Caki2 (cell line): ENCODE results near the gene CDH7. TPM values are rescaled to one million over a fixed set of nuclear protein-coding genes. Genes with fewer than 3 reads are reported as not detected.

Experiments
- DNase-seq: peaks from one replicate; pipeline ENCODE4 v3.0.0-alpha.2; 2015; ENCODE audit warnings: low read depth
- in situ Hi-C: cut with HindIII; loops from 2 replicates; pipeline ENCODE4 v1.10.0; 2016; ENCODE audit warnings: low sequenced_read_pairs, low pct_unique_long_range_greater_than_20kb, mixed read lengths
- total RNA-seq: library from RNA; depleted of rRNA; stranded (reverse); fragments of >200 nt; shearing (Covaris generic); gene quantifications from 2 replicates; pipeline ENCODE4 v1.2.3, GENCODE V29; 2014; ENCODE audit warnings: low replicate concordance; rRNA removed

Gene CDH7, protein sequence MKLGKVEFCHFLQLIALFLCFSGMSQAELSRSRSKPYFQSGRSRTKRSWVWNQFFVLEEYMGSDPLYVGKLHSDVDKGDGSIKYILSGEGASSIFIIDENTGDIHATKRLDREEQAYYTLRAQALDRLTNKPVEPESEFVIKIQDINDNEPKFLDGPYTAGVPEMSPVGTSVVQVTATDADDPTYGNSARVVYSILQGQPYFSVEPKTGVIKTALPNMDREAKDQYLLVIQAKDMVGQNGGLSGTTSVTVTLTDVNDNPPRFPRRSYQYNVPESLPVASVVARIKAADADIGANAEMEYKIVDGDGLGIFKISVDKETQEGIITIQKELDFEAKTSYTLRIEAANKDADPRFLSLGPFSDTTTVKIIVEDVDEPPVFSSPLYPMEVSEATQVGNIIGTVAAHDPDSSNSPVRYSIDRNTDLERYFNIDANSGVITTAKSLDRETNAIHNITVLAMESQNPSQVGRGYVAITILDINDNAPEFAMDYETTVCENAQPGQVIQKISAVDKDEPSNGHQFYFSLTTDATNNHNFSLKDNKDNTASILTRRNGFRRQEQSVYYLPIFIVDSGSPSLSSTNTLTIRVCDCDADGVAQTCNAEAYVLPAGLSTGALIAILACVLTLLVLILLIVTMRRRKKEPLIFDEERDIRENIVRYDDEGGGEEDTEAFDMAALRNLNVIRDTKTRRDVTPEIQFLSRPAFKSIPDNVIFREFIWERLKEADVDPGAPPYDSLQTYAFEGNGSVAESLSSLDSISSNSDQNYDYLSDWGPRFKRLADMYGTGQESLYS
- not detected in 2 replicates for total RNA-seq

DNA sequence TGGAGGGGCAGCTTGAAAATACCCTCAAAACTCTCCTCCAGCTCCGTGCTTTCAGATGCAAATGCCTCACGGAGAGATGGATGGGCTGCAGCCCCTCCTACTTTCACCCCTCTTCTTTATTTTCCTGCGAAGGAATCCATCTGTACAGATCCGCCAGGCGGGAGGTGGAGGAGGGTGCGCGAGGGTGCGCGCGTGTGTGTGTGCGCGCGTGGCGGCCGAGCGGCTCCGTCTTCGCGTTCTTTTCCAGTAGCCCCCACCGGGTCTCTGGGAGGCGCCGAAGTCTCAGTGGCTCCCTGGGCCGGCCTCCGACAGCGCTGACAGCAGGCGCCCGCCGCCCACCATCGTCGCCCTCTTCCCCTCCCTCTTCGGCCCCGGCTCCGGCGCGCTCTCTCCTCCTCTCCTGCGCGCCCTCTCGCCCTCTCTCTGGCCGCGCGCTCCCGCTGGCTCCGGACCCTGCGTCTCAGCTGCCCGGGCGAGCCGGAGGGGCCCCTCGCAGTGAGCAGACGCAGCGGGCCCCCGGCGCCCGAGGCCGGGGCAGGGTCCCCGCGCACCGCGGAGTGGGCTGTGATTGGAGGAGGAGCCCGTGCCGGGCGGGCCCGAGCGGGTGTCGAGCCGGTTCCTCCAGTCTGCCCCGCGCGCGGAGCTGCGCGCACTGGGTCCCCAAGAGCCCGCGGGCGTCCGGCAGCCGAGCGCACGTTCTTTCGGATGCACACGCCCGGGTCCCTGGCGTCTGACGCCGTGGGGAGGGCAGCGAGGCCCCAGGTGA lies at the start of gene CDH7:
Gene CDH7 (plus strand): TSS at position 624 of the 766 bp plus-strand sequence. CDS start 11,831 bp downstream, outside the sequence.
- in situ Hi-C loops = no loop called here
- DNase-seq = no peak

DNA sequence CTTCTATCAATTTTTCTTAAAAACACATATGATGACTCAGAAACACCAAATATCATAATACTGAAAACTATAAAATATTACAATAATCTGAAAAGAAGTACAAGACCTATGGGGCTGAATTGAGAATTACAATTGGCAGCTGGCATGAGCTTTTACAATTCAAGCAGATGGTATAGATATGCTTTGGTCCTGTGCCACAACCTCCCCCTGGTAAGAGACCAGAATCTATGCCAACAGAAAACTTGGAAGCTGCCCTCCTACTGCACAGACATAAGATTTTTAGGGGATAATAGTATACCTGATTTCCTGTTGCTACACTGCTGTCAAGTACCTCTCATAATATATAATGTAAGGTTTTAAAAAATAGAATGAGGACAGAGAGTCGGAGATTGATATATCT lies 46.8 kb upstream of the CDH7 start:
- in situ Hi-C loops = no loop called here
- DNase-seq = no peak

DNA sequence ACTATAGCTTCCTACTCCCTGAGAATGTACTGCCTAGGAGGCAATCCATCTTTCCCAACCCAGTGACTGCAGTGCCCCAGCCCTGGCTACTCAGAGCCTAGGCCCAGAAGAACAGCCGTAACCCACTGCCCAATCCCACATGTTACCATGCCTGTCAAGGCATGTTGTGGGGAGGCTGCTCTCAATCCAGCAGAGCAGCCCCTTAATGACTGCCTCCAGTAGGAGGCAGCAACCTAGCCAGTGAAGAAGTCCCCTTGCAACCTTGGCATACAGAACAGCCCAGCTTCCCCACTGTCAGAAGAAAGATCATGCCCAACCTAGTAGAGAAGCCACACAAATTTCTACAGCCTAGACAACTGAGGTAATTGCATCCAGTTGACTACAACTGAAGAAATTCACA lies 44.2 kb upstream of the CDH7 start:
- no peak for DNase-seq
- in situ Hi-C loops = no loop called here

DNA sequence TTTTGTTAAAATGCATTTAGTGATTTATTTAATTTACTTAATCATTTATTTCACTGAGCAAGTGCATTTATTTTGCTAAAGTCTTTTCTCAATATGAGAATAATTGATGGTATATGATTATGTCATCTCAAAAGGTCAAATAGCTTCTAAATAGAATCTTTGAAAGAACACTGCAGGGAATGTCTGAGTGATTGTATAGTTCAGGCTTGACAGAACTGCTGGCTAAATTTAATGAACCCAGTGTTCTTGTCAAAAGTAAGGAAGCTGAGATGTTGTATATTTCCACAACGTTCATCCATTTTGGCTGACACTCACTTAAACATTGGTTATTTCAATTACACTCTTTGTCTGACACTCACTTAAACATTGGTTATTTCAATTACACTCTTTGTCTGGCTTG lies 39.3 kb upstream of the CDH7 start:
- in situ Hi-C loops = no loop called here
- DNase-seq = no peak

DNA sequence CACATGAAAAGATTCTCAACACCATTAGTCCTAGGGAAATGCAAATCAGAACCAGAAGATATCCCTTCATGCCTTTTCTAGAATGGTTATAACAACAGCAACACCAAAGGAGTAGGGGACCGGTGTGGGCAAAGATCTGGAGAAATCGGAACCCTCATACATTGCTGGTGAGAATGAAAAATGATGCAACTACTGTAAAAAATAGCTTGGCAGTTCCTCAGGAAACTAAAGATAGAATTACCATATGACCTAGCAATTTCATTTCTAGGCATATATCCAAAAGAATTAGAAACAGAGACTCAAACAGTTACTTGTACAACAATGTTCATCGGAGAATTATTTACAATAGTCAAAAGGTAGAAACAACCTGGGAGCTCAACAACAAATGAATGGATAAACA lies 29.2 kb upstream of the CDH7 start:
- no peak for DNase-seq
- in situ Hi-C loops = no loop called here

DNA sequence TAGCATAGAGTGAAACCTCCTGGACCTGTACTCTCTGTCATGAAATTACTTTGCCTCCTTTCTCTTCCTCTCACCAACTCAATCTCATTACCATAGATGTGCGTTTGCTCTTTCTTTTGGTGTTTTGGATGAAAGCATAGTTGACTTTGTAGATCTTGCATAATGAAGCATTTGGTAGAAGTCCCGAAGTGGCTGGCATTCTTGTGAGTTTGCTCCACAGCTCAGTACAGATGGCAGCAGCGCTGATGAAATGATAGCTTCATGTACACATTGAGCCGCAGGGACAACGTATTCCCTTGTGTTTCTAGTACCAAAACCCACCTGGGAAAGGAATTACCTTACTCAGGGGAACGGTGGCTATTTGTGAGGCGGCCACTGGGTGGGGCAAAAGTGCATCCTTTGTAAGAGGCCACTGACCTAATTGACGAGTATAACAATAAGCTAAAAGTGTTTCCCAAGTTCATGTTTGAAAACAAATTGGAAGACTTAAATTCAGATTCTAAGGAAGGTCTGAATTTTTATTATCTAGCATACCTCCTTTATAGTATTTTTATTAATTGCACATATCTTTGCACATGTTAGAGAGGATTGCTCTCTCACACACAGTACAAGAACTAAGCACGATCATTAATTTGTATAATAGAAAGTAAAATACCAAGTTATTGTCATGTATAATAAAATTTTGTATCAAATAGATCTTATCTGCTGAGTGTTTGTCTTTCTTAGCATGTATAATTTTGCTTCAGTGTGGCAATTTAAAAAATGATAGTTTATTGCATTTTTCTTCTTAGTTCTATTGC lies 25.4 kb upstream of the CDH7 start:
- in situ Hi-C loops = no loop called here
- peak; percentile 16 for DNase-seq

DNA sequence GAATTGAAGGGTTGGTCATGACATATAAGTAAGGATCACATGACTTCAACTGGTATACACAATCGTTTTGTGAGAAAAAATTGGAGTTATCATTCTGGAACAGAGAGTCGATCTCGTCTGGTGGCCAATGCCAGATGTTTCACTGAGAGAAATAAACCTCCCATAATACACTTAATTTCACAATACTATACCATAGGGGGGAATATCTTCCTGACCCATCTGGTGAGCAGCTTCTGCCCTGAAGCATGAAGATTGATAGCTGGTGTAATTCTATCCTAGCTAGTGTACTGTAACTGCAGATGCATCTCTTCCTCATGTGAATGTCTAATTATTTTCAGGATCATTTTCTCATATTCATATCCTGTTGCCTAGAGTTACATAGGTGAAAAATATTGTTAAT lies 15.7 kb upstream of the CDH7 start:
- DNase-seq = no peak
- in situ Hi-C loops = no loop called here

DNA sequence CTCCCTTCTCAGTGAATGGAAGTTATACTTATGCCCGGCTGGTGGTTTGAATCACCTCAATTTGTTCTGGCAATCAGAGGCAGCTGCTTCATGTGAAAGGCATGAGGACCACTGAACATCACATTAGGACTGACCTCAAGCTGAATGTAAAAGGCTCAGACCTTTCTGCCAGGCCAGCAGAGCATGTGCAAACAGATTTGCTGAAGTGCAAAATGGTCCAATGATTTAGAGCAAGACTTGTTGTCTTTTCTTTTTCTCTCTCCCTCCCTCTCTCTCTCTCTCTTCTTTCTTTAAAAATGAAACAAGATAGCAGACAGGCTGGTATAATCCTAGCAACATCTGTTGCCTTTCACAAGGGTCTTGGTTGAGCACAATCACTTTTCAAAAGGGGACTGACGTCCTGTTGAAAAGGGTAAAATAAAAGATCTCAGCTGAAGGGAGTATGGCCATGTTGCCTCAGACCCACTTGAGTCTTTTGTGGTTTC lies 13.3 kb upstream of the CDH7 start:
- no peak for DNase-seq
- in situ Hi-C loops = no loop called here

DNA sequence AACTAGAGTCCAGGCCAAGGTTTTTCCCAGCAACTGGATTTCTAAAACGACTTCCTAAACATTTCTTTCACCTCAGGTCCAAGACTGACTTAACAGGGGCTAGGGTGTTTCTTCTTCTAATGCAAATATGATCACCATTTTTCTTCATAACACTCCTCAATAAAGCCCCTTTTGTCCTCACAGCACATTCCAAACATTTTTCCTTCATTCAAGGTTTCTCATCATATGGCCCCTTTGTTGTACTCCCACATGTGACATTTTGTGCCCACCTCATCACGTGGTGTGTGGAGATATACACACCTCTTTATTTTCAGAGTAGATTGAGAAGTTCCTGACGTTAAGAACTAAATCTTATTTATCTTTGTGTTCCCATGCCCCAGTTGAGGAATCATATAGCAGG lies 3.9 kb upstream of the CDH7 start:
- DNase-seq = no peak
- in situ Hi-C loops = no loop called here

DNA sequence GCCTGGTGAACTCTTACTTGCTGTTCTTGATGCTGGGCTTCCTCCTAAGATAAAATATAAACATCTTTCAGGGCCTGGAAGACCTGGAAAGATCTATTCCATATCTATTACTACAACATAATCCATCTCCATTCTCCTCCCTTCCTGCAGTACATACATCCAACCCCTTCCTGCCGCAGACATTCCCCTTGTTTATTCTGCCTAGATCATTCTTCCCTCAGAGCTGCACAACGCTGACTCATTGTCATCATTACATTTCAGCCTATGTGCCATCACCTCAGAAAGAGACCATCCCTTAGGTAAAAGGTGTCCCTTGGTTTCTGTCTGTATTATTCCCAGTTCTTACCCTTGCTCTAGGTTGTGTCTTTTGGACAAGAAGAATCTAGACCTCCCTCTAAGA lies 2.5 kb upstream of the CDH7 start:
- DNase-seq = no peak
- in situ Hi-C loops = no loop called here

DNA sequence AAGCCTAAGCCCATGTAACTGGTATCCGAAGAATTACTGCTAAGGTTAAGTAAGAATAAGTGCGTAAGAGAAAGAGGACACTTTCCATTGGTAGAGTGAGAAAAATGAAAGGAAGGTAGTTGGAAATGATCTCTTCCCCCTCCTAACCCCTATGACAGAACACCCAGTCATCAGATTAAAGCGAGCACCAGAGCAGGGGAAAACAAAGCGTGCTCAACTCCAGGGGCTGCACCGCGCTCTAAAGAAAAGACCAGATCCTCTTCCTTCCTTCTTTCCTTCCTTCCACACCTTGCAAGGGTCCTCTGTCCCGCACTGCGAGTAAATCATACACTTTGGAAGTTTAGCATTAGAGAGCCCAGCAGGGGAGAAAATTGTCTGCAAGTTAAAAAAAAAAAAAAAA lies 971 bp upstream of the CDH7 start:
- DNase-seq = no peak
- in situ Hi-C loops = no loop called here

DNA sequence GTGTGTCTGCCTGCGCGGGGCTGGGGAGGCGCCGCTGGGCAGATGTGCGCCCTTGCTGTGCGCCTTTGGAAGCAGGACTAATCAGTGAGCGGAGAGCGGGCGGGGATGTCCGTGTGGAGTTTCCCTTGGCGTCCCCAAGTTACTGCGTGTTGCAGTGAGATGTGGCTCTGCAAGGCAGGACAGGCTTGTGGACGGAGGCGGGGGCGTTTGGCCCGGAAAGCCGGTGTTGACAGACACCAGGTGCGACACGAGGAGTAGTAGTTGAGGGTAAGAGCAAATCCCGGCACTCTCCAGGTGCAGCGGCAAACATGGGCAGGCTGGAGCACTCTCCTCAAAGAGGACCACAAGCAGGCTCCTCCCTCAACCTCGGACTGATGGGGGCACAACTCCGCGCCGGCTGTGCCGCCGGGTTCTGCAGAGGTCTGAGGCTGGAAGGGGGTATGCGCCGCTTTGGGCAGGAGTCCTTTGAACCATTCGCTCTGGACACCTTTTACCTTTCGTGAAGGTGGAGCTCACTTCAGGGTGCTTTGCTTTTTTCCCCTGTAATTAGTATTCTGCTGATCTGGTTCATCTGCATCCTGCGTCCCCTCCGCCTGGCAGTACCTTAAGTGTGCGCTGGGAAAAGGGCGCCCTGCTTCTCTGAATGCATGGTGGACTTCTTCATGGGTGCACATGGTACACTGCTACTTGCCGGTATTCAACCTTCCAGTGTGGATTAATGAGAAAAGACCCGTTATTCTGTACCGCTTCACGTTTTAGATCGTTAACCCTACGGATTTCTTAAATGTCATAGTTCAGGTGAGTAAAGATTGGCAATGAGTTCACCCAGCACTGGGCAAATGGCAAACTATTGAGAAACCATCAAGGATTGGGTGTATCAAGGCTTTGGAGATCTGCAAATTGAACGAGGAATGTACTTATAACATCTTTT lies 608 bp downstream of the CDH7 start:
- no peak for DNase-seq
- in situ Hi-C loops = no loop called here

DNA sequence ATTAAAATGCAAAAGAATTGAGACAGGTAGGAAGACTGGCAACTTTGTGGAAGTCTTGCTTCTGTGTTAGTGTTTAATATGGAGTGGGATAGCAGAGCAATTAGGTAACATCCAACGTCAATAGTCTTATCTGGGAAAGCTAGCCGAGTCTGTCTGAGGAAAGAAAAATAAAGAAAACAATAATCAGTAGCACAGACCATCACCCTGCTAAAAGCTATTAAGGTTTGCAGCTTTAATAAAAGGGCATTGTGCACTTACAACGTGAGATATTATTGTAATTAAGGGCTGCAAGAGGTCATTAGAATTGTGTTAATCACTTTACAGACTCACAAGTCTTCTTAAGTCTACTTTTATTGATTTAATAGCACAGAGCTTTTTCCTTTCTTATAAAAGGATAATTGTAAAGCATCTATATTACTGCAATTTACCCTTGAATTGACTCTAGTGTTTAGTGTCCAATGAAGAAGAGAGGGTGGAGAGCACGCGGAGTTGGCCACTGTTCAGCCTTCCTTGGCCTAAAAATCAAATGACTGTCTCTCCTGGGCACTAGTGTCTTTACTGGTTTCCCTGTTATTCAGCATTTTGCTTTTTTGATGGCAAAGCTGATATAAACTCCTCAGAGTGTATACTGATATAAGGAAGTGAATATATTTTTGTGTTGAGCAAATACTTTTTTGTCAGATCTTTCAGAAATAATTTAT lies 2.0 kb downstream of the CDH7 start:
- DNase-seq = no peak
- in situ Hi-C loops = no loop called here

DNA sequence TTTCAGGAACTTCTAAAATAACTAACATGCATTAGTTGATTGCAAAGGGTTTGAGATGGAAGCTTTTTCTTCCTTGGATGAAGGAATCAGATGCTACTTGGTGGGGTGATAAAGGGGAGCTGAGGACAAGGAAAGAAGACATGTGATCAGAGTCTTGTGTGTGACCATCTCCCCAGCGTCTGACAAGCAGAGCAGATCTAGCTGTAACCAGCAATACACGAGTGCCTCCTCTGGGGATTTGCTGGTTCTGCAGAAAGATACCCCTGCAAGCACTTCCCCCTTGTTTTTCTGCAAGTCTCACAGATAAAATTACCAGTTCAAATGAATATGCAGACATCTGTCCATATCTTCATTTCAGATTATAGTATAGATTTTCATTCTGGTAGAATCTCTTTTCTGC lies 2.7 kb downstream of the CDH7 start:
- DNase-seq = peak; percentile 29
- in situ Hi-C loops = no loop called here

DNA sequence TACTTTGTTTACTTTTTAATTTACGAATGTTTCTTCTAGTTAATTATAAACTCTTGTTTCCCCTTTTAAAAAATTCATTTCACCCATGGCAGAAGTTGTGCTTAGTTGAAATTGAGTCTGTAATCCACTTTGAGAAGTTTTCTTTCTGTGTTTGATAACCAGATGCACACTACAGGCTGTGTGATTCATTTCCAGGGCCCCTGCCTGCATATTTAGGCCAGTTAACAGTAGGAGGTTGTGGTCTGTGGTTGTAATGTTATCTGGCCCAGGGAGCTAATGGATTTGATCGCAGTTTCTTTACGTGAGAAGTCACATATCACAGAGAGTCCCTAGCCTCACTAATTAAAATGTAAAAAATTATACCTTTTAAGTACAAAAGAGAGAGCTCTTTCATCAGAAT lies 3.3 kb downstream of the CDH7 start:
- DNase-seq = peak; percentile 12
- in situ Hi-C loops = no loop called here

DNA sequence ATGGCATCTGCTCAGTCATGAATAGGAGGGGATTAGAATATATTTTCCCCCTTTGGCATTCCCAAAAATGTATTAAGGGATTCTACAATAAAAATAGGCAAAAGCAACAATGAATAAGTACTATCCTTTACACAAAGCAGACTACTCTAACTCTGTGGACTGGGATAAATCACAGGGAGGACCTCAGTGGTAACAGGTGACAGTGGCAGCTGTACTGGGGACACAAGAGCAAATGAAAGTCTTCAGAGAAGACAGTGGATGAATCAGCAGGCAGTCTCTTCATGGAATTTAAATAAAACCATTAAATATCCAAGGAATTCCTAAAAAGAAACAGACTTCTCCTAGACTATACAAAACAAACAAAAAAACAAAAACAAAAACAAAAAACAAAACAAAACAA lies 4.8 kb downstream of the CDH7 start:
- in situ Hi-C loops = no loop called here

DNA sequence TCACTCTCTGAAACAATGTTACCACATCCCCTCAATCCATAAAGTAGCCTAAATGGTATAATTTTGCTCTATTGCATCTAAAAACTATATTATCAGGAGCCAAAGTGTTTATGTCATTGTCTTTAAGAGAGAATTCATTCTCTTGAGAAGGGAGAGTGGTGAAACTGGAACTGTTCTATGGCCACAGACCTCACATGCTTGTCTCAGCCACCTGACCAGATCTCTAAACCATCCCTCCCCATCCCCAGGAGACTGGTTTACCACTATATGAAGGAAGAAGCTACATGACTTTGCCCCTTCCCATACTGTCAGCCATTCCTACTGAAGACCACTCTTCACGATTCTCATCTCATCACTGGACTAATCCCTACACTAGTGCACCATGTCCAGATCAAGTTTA lies 9.6 kb downstream of the CDH7 start:
- in situ Hi-C loops = no loop called here
- no peak for DNase-seq

More for the DNA sequence above, 4.8 kb downstream of the CDH7 start:
- DNase-seq = no peak
